HG03342 (cell line): Measurements from ENCODE around the gene CHST15.

Source experiments
- ATAC-seq: cut with Tn5 transposase; IDR thresholded peaks from one replicate; pipeline ENCODE4 v1.9.1; 2021; ENCODE audit warnings: mild to moderate bottlenecking, moderate library complexity; ENCODE audit not compliant: unreplicated experiment

CHST15 gene

DNA sequence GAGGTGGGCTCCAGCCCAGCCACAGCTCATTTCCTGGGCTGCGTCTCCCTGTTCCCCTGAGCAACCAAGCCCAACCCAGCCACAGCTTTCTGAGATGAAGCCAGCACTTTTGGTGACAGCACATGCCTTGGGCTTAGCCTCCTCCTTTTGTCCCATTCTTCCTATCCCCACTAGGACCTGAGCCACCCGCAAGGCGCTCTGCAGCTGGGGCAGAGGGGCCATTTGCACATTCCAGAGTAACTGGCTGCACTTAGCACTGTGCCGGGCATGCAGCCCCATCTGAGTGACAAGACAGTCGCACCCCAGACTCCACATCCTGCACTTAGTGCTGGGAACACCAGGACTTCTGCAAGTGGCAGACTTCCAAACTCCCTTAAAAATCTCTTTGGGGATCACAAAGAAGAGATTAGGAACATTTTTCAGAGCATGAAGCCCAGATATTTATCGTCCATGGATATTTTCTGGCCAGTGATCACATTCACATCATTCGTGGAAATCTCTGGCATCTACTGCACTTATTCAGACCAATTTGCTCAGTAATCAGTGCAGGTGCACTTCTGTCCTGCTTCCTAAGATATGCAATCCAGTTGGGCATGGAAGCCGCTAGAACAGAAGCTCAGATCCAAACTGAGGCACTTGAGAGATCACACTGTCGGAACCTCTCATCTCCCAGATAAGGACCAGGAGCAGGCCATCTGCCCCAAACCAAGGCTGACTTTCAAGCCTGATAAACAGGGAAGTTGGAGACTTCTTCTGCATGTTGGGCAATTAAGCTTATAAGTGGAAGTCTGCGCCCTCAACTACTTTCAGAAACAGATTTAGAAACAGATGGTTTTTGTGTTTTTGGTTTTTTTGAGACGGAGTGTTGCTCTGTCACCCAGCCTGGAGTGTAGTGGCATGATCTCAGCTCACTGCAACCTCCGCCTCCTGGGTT lies 26.4 kb downstream of the CHST15 start:
- ATAC-seq: no peak

DNA sequence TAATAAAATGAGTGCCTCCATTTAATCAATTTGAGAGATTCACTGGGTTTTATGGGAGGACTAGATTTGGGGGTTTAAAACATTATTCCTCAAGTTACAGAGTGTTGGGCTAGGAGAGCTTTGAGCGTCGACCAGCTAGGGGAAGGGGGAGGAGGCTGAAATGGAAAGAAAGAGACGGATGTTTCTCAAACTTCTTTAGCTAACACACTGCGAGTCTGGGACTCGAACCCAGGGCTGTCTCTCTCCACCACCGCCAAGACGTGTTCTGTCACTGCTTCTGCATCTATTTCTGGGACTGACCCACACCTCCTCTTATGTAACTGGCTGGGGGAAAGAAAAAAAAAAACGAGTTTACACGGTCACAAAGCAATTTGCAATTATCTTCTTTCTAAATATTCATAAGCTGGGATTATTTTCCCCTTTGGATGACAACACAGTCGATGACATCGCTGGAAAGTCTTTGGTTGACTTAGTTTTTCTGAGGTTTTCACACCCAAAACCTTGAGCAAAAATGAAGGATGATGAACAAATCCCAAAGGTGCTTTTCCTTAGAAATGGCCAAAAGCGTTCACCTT lies 27.2 kb downstream of the CHST15 start:
- ATAC-seq: no peak

GRCh38 chr10:124065382-124066125 lies 27.8 kb downstream of the CHST15 start:
- no peak for ATAC-seq

GRCh38 chr10:124064676-124065075 lies 28.7 kb downstream of the CHST15 start:
- no peak for ATAC-seq

GRCh38 chr10:124063750-124064603 lies 29.4 kb downstream of the CHST15 start:
- no peak for ATAC-seq

- ATAC-seq: no peak
Measured at GRCh38 chr10:124062390-124062789, 31.0 kb downstream of the CHST15 start.

DNA sequence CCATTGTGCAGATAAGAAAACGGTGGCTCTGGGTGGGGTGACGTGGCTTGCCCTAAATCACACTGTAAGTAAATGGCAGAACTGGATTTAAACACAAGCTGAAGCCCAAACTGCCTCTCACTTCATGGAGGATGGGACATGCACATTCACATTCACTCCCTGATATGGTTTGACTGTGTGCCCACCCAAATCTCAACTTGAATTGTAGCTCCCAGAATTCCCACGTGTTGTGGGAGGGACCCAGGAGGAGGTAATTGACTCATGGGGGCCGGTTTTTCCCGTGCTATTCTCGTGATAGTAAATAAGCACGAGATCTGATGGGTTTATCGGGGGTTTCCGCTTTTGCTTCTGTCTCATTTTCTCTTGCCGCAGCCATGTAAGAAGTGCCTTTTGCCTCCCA lies 32.4 kb downstream of the CHST15 start:
- no peak for ATAC-seq

DNA sequence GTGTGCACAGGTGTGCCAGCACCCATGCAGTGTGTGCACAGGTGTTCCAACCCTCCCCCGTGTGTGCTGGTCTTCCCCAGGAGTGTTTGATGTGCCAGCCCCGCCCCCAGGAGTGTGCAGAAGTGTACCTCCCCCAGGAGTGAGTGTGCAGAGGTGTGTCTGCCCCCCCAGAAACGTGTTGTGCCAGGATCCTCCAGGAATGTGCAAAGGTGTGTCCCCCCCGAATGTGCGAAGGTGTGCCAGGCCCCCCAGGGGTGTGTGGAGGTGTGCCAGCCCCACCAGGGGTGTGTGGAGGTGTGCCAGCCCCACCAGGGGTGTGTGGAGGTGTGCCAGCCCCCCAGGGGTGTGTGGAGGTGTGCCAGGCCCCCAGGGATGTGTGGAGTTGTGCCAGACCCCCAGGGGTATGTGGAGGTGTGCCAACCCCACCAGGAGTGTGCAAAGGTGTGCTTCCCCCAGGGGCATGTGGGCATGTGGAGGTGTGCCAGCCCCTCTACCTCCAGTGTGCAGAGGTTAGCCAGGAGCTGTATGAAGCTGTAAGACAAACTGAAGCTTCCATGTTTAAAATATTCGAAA lies 33.2 kb downstream of the CHST15 start:
- ATAC-seq: no peak

GRCh38 chr10:124059551-124059950 lies 33.8 kb downstream of the CHST15 start:
- no peak for ATAC-seq

GRCh38 chr10:124058346-124059003 lies 34.9 kb downstream of the CHST15 start:
- ATAC-seq: no peak

DNA sequence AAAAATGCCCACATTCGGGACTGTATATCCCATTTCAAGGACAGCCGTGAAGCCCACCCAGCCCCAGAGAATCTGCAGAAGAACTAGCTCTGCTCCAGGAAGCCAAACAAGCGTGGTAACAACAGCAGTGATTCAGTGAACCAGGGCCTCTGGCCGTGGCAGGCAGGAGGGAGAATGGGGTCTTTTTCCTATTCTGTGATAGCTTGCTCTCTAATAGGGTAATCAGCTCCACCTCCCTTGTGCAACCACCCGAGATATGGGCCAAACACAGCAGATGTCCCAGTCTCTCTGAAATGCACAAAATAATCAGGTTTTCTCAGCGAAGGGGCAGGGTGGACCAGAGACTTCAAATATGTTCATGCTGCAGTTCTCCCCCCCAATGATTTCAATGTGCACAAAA lies 35.8 kb downstream of the CHST15 start:
- no peak for ATAC-seq

- ATAC-seq: no peak
Measured at GRCh38 chr10:124056337-124056980, 36.9 kb downstream of the CHST15 start.

GRCh38 chr10:124053971-124054370 lies 39.4 kb downstream of the CHST15 start:
- ATAC-seq: no peak

DNA sequence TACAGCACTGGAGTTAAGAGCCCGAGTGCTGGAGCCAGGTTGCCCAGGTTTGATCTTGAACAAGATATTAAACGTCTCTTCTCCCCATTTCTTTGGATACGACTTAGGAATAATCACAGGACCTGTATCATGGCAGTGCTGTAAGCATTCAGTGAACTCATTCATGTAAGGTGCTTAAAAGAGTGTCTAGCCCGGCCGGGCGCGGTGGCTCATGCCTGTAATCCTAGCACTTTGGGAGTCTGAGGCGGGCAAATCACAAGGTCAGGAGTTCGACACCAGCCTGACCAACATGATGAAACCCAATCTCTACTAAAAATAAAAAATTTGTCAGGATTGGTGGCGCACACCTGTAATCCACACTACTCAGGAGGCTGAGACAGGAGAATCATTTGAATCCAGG lies 40.8 kb downstream of the CHST15 start:
- no peak for ATAC-seq

DNA sequence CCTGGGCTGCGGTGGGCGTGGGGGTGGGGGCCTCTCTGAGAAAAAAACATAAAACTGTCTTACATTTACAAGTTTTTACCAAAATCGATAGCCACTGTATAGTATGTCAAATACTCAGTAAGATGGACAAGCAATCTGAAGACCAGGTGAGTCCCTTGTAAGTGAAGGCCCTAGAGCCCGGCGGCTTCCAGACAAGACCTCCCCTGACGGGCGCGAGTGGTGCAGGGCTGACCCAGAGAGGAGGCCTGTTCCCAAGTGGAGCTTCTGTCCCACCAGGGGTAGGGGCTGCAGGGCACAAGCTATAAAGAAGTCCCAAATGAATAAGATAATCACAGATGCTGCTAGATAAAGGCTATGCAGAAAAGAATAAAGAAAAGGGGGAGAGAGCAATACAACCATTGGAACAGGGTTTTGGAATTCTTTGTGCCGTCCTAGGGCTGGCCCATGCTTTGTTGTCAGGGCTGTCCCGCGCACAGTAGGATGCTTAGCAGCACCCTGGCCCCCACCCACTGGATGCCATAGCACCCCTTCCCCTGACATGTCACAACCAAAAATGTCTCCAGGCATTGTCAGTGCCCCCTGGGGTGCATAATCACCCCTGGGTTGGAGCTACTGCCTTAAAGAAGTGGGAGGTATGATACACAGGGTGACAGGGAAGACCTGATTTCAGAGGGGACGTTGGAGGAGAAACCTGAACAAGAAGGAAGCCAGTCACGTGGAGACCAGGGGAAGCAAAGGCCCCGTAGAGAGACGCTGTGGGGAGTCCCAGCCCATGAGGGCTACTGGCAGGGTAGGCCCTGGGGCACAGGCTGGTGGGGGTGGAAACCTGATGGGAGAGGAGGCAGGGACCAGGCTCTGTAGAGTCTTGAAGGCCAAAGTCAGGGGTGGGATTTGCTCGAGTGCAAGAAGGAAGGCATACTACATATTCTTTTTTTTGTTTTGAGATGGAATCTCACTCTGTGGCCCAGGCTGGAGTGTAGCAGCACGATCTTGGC lies 43.1 kb downstream of the CHST15 start:
- ATAC-seq: no peak

GRCh38 chr10:124049484-124049883 lies 43.9 kb downstream of the CHST15 start:
- ATAC-seq: no peak

GRCh38 chr10:124048371-124049290 lies 44.8 kb downstream of the CHST15 start:
- no peak for ATAC-seq
